ENCODE results near the gene RAB4B. TPM values are rescaled to one million over a fixed set of nuclear protein-coding genes. Genes with fewer than 3 reads are reported as not detected.
"Not testable (repeated sequence)": the region's sequence is repeated elsewhere in the genome, so short reads cannot be mapped to it uniquely, and the experiment has no call there.

The RAB4B gene
- total and polyA plus RNA-seq, 2 of the 13 experiments (the other 11 are each of a cell fraction or from before 2014, with no cell fraction given): 3.3 to 5.4 TPM

- no peak overlapping the region for H3K9ac ChIP-seq (ENCODE audit: insufficient read depth, low read depth, low read length)
- H3K27ac ChIP-seq (ENCODE audit: extremely low read length, insufficient read depth, low read length): no peak overlapping the region
- POLR2A ChIA-PET: no interaction called here
- 98% methylated on average over 7 of the region's 14 CpGs for WGBS (ENCODE audit: low lambda C conversion rate)
- H3K9me3 ChIP-seq (ENCODE audit: low read length): no peaks in the 10 kb centered on the region
- intact Hi-C loops (cut with micrococcal nuclease; ENCODE audit: unreplicated experiment) (no loop called here), in situ Hi-C loops (cut with HindIII; ENCODE audit: extremely low pct_ligation_motif_present, low pct_unique_long_range_greater_than_20kb) (loop anchor here (10.0 kb wide), 1 partner anchor 325 kb away; no protein-coding TSS in a partner anchor)
- no peak overlapping the region for H3K4me3 ChIP-seq (replicated peaks in 1 of 3; ENCODE audit: insufficient read depth in 1 of 3, low read depth in 2 of 3, low read length in 3 of 3)
- TF ChIP-seq ZKSCAN1 (IDR thresholded peaks at IDR 0.05; ENCODE audit: low read length): no peak
- peaks cover 8% of the 10 kb centered on the region; the same call in 1 of the 2 replicates for H4K20me1 ChIP-seq (ENCODE audit: insufficient read depth, low read length)
- no peaks in the 10 kb centered on the region; the same call in 1 of the 2 replicates for H3K4me1 ChIP-seq (ENCODE audit: insufficient read depth, low read length)
- peaks cover 12 to 26% of the 10 kb centered on the region in 2 experiments; a peak in 4 of 5 replicates for H3K36me3 ChIP-seq (replicated peaks in 1 of 2; ENCODE audit: control insufficient read depth in 1 of 2, insufficient read depth in 2 of 2, low read length in 2 of 2)
- no peak for ATAC-seq
- no peak overlapping the region for H2AFZ ChIP-seq (ENCODE audit: low read length)
- CTCF ChIA-PET (ENCODE audit: low intra/inter-chr PET ratio, low total read pairs): no interaction called here
- H3K4me2 ChIP-seq (ENCODE audit: low read depth, low read length): no peak overlapping the region
- H3K79me2 ChIP-seq (ENCODE audit: insufficient read depth, low read length): peaks cover 4% of the 10 kb centered on the region
- DNase-seq (ENCODE audit: low spot score): no peak
- BruUV-seq (replicated peaks): no TSS peak
- FAIRE-seq: no peak
- H3K27me3 ChIP-seq (ENCODE audit: control insufficient read depth in 1 of 2, insufficient read depth in 2 of 2, low read length in 2 of 2): no peaks in the 10 kb centered on the region; a peak in 1 of 5 replicates
These were observed 32.1 kb downstream of the RAB4B start for GRCh38 chr19:40810160-40810559.

- CTCF ChIA-PET (ENCODE audit: low intra/inter-chr PET ratio, low total read pairs); intact Hi-C loops (cut with micrococcal nuclease; ENCODE audit: unreplicated experiment); POLR2A ChIA-PET; H3K27ac ChIP-seq (ENCODE audit: extremely low read length, insufficient read depth, low read length); BruUV-seq (replicated peaks); H2AFZ ChIP-seq (ENCODE audit: low read length); DNase-seq (ENCODE audit: low spot score); FAIRE-seq; H3K4me1 ChIP-seq (ENCODE audit: insufficient read depth, low read length); H3K9me3 ChIP-seq (ENCODE audit: low read length); H3K4me2 ChIP-seq (ENCODE audit: low read depth, low read length); ATAC-seq; H4K20me1 ChIP-seq (ENCODE audit: insufficient read depth, low read length); H3K4me3 ChIP-seq (replicated peaks in 1 of 3; ENCODE audit: insufficient read depth in 1 of 3, low read depth in 2 of 3, low read length in 3 of 3); H3K27me3 ChIP-seq (ENCODE audit: control insufficient read depth in 1 of 2, insufficient read depth in 2 of 2, low read length in 2 of 2); H3K79me2 ChIP-seq (ENCODE audit: insufficient read depth, low read length); H3K9ac ChIP-seq (ENCODE audit: insufficient read depth, low read depth, low read length): not testable (repeated sequence)
- 96% methylated on average over 34 of the region's 65 CpGs for WGBS (ENCODE audit: low lambda C conversion rate)
- in situ Hi-C loops (cut with HindIII; ENCODE audit: extremely low pct_ligation_motif_present, low pct_unique_long_range_greater_than_20kb): loop anchor here (10.0 kb wide), 1 partner anchor 324 kb away; no protein-coding TSS in a partner anchor
- H3K36me3 ChIP-seq (replicated peaks in 1 of 2; ENCODE audit: control insufficient read depth in 1 of 2, insufficient read depth in 2 of 2, low read length in 2 of 2): peaks cover 12 to 20% of the 10 kb centered on the region in 2 experiments; a peak in 4 of 5 replicates
These were observed 32.8 kb downstream of the RAB4B start for GRCh38 chr19:40810649-40811408.
